Middle frontal gyrus (tissue), 1 donor: ENCODE results near the gene CCP110.

ENCODE experiments used
- DNase-seq: peaks from one replicate; pipeline ENCODE4 v3.0.0-alpha.2; 2015; ENCODE audit warnings: low spot score; ENCODE audit errors: extremely low spot score

Gene CCP110

DNA sequence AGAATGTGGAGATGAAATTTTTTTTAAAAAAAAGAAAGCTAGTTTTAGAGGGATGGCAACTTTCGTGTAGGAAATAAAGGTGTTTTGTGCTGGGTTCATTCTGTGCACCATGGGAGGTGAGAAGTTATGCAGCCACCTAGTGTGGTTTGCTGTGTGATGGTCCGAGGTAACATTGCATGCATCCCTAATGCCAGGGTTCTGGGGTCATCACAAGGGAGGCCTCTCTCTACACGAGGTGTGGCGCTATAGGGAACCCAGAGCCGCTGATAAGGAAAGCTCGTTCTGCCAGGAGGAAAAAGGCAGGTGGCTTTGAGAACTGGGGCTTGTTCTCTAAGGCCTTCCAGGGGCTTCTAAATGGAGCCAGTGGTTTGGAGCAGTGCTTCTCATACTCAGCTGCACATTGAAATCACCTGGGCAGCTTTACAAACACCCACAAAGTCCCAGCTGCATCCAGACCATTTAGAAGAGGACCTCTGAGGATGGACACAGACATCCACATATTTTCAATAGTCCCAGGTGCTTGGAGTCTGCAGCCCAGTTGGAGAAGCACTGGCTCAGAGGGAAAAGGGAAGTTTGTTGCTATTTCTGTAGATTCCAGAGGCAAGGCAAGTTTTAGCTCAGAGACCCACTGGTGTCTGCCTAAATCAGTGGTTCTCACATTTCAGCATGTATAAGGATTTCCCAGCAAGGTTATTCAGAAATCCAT lies 75.2 kb downstream of the CCP110 start:
- no peak for DNase-seq

DNA sequence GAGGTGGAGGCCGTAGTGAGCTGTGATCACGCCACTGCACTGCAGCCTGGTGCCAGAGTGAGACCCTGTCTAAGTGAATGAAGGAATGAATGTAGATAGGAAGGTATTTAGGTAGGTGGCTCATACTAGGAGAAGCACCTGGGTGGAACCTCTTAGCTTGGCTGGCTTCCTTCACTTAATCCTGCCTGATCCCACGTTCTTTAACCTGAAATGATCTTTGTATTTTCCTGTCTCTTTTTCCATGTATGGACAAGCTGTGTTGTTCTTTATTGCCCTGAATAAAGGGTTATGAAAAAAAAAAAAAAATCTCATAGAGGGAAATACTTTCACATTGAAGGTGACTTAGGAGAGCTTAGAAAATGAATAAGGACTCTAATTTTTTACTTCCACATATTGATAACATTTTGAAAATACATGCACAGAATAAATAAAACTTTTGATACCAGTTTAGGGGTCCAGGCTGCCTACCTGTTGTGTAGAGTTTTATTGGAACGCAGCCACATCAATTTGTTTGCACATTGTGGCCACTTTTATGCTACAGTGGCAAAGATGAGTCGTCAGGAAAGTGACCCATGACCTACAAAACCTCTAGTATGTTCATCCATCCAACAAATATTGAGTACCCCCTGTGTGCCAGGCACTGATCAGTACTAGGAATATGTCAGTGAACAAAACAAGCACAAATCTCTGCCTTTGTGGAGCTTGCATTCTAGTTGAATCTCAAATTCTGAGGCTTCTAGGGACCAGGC lies 76.4 kb downstream of the CCP110 start:
- DNase-seq, result no peak

DNA sequence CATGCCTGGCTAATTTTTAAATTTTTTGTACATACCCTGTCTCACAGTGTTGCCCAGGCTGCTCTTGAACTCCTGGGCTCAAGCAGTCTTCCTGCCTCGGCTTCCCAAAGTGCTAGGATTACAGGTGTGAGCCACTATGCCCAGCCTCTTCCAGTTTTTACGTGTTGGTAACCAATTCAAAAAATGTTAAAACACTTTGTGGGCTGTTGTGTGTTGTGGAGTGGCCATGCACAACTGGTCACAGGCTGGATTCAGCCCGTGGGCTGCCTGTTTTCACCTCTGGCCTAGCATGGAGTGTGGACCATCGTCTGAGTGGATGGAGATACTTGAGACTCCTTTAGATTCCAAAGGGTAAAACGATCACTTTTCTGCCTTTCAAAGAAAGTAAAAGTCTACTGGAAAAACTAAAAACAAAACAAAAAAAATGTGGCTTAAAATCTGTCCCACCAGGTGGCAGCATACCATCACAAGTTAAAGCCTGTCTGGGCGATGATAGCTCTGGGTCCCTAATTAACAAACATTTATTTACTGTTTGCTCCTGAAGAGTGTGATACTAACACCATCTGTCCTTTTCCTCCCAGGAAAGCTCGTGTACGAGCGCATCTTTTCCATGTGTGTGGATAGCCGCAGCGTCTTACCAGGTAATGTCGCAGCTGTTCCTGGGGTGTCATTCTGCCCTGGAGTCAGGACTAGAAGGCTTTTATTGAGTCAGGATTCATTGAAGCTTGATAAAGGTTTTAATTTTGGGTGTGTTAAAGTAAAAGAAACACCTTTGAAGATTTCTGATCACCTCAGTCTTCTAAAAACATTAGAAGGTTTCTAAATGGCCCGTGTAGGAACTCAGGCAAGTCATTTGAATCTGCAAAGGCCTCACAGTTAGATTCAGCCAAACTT lies 77.6 kb downstream of the CCP110 start:
- peak; percentile 35 for DNase-seq
